GM12892 (cell line): ENCODE measurements around the gene SS18L1.

ENCODE experiments used
- POLR2A ChIP-seq: IDR thresholded peaks from 2 replicates; pipeline ENCODE4 v1.6.1; 2011; ENCODE audit warnings: low read depth, low read length, control low read depth
- TAF1 ChIP-seq: IDR thresholded peaks from 2 replicates; pipeline ENCODE4 v1.6.1; 2011; ENCODE audit warnings: low read depth, mild to moderate bottlenecking, control low read depth, low read length, borderline replicate concordance

- TF ChIP-seq POLR2A, result no peak
- TF ChIP-seq TAF1, result no peak
Measured at GRCh38 chr20:62215020-62215990, 71.7 kb downstream of the SS18L1 start.
